Astrocyte of the cerebellum (primary cell): ENCODE data around the gene NAA25.
A peak's percentile ranks its signal among the peaks of the same experiment; 100 is the strongest.

Experiments used
- DNase-seq: peaks from one replicate; pipeline ENCODE4 v3.0.0-alpha.2; 2011; ENCODE audit warnings: low read depth
- H3K4me3 ChIP-seq: 2 replicates; pipeline ENCODE4 v1.5.1; 2011; ENCODE audit warnings: mild to moderate bottlenecking, low read depth, low read length, moderate library complexity
- in situ Hi-C: cut with HindIII; loops from 2 replicates; pipeline ENCODE4 v1.10.0; 2017; ENCODE audit warnings: low sequenced_read_pairs
- TF ChIP-seq, protein P1 (sequence below): IDR thresholded peaks from 2 replicates; pipeline ENCODE4 v1.5.1; 2012; ENCODE audit warnings: low read length, low read depth, moderate library complexity, mild to moderate bottlenecking; ENCODE audit errors: missing control alignments

Gene NAA25

DNA sequence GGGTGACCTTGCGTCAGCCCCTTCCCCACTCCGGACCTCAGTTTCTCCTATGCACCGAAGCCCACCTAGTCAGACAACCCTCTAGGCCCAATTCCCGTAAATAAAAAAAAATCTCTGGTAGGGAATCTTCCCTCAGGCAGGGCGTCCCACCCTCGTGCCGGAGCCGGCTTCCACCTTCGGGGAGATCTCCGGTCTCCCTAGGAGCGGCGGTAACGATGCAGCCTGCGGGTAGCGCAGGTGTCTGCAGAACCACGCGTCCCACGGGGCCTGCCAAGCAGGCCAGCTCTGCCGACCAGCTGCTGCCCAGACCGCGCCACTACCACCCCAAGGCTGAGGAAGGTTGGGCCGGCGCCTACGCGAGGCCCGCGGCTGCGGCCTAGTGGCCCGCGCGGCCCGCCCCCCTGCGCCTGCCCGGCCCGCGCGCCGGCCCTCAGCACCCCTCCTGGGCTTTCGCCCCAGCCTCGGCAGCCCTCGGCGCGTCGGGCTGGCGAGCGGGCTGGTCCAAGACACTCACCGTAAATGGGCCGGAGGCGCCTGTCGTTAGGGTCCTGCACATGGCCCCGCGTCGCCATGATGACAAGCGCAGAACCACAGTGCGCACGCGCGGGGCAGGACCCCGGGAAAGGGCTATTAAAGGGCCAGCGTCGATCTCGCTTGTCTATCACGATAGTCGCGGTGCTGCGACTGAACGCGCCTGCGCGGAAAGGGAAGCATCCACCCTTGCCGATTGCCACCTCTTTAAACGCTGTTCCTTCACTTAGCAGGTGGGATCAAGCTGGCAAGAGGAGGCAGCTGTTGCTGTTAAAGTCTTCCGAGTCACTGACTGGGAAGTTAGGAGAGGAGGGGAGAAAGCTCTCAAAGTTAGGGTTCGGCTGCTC, at the start of gene NAA25:
Gene NAA25, minus strand, starts transcription at position 582 of the 878 bp plus-strand sequence. Its CDS starts 10 bp downstream, at position 572.
- in situ Hi-C loops, result no loop called here
- peak within 1 kb of the TSS; percentile 92 for H3K4me3 ChIP-seq
- DNase-seq, result peak; percentile 64
- TF ChIP-seq, protein P1, sequence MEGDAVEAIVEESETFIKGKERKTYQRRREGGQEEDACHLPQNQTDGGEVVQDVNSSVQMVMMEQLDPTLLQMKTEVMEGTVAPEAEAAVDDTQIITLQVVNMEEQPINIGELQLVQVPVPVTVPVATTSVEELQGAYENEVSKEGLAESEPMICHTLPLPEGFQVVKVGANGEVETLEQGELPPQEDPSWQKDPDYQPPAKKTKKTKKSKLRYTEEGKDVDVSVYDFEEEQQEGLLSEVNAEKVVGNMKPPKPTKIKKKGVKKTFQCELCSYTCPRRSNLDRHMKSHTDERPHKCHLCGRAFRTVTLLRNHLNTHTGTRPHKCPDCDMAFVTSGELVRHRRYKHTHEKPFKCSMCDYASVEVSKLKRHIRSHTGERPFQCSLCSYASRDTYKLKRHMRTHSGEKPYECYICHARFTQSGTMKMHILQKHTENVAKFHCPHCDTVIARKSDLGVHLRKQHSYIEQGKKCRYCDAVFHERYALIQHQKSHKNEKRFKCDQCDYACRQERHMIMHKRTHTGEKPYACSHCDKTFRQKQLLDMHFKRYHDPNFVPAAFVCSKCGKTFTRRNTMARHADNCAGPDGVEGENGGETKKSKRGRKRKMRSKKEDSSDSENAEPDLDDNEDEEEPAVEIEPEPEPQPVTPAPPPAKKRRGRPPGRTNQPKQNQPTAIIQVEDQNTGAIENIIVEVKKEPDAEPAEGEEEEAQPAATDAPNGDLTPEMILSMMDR, result no peak

GRCh38 chr12:112153893-112154219, 45.3 kb upstream of the NAA25 start:
- no peak overlapping the region for H3K4me3 ChIP-seq
- no peak for DNase-seq
- TF ChIP-seq, protein P1, result no peak
- in situ Hi-C loops, result no loop called here

DNA sequence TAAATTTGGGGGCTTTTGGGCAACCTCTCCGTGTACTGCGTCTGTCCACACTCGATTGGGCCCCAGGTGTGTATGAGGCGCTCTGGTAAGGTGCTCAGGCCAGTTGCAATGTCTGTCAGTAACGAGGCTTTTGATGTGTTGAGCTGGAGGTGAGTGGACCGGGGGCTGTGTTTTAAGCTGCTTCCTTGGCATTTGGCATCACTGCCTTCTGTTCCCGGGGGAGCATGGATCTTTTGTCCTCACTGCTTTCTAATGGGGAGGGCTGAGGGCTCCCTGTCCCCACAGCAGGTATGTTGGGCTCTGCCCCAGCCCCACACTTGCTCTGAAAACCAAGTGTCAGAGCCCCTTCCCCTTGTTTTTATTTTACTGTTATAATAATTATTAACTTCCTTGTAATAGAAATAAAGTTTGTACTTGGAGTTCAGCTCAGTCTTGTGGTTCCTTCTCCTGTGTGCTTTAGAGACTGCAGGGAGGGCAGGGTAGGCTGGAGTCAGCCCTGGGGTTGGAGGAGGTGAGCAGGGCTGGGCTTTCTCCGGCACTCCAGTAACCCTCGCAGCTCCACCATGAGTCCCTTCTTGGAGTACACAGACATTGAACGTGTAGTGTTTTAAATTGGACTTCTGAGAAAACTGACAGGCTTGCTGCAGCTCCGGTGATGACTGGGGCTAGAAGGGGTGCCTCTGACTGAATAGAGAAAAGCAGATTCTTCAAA, 44.8 kb upstream of the NAA25 start:
- in situ Hi-C loops, result no loop called here
- DNase-seq, result no peak
- H3K4me3 ChIP-seq, result no peak overlapping the region

GRCh38 chr12:112151766-112152541, 43.4 kb upstream of the NAA25 start:
- DNase-seq, result no peak
- TF ChIP-seq, protein P1, result no peak
- in situ Hi-C loops, result no loop called here
- H3K4me3 ChIP-seq, result no peak overlapping the region

More for the DNA sequence above, 44.8 kb upstream of the NAA25 start:
- TF ChIP-seq, protein P1, result no peak

GRCh38 chr12:112149596-112149995, 41.0 kb upstream of the NAA25 start:
- TF ChIP-seq, protein P1, result no peak
- no peak for DNase-seq
- H3K4me3 ChIP-seq, result no peak overlapping the region
- in situ Hi-C loops, result no loop called here

GRCh38 chr12:112148031-112148513, 39.5 kb upstream of the NAA25 start:
- TF ChIP-seq, protein P1, result no peak
- in situ Hi-C loops, result no loop called here
- DNase-seq, result peak; percentile 71

More at GRCh38 chr12:112148031-112148513, 39.5 kb upstream of the NAA25 start:
- H3K4me3 ChIP-seq, result no peak overlapping the region
